22Rv1 (cell line): Measurements from ENCODE around the gene SLC1A7.

Experiments
- H3K27ac ChIP-seq: fragments of 450-650 bp; 2 replicates; pipeline ENCODE4 v1.5.1; 2017
- ZFX ChIP-seq: fragments of 450-650 bp; IDR thresholded peaks from 2 replicates; pipeline ENCODE4 v1.6.1; 2017; ENCODE audit warnings: antibody characterized with exemption, borderline replicate concordance
- TF ChIP-seq, protein P1 (sequence below): fragments of 450-650 bp; IDR thresholded peaks from 2 replicates; pipeline ENCODE4 v1.5.1; 2017; ENCODE audit warnings: mild to moderate bottlenecking

Gene SLC1A7

DNA sequence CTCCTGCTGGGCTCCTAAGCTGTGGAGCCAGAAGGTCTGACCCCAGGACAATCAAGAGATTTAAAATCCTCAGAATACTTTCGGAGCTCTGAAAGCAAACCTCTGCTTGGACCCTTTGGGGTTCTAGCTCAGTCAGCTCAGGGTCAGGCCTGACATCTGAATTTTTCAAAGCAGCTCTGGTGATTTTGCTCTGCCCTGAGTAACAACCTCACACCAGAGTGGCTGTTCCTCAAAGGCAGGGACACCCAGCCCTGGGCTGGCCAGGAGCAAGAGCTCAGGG lies 11.9 kb downstream of the SLC1A7 start:
- TF ChIP-seq, protein P1, sequence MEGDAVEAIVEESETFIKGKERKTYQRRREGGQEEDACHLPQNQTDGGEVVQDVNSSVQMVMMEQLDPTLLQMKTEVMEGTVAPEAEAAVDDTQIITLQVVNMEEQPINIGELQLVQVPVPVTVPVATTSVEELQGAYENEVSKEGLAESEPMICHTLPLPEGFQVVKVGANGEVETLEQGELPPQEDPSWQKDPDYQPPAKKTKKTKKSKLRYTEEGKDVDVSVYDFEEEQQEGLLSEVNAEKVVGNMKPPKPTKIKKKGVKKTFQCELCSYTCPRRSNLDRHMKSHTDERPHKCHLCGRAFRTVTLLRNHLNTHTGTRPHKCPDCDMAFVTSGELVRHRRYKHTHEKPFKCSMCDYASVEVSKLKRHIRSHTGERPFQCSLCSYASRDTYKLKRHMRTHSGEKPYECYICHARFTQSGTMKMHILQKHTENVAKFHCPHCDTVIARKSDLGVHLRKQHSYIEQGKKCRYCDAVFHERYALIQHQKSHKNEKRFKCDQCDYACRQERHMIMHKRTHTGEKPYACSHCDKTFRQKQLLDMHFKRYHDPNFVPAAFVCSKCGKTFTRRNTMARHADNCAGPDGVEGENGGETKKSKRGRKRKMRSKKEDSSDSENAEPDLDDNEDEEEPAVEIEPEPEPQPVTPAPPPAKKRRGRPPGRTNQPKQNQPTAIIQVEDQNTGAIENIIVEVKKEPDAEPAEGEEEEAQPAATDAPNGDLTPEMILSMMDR, result no peak
- TF ChIP-seq ZFX, result no peak
- no peak overlapping the region for H3K27ac ChIP-seq

DNA sequence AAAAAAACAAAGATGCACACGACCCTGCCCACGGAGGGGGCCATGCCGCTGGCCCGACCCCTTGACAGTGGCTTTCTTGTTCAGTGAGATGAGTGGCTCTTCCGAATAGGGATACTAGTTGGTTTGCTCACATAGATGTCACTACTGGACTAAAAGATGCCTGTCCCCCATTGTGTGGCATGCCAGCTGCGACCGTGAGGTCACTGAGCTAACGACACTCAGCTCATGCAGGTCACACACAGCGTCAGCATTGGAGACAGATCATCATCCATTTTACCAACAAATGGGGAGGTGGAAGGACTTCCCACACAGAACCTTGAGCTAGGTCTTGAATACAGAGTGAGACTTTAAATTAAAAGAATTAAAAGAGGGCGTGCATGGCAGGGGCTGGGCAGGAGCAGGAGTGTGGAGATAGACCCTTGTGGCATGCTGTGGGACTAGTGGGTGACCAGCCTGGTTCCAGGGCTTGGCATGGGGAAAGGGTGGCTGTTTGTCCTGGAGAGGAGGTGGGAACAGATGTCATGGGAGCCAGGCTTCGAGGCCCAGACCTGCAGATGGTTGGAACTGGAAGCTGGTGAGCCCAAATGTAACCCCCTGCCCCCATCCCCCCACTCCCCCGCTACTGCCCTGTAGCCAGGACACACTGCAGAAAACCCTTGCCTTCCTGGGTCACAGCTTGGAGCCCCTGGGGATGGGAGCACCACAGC lies 12.4 kb downstream of the SLC1A7 start:
- no peak for TF ChIP-seq ZFX
- TF ChIP-seq, protein P1, result no peak
- no peak overlapping the region for H3K27ac ChIP-seq

DNA sequence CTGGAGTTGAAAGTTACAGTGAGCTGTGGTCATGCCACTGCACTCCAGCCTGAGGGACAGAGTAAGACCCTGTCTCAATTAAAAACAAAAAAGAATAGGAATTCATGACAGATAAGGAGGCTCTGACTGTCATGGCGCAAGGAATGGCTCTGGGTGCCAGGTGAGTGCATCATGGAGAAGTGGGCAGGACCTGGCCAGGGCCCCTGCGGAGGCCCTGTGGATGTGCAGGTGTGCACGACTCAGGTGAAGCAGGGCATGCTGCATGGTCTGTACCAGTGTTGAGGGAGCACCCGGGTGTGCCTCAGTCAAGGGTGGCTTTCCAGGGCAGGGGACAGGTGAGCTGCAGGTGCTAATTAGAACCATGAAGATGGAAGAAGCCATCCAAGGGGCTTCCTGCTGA lies 14.0 kb downstream of the SLC1A7 start:
- H3K27ac ChIP-seq, result no peak overlapping the region
- TF ChIP-seq, protein P1, result no peak
- TF ChIP-seq ZFX, result no peak

DNA sequence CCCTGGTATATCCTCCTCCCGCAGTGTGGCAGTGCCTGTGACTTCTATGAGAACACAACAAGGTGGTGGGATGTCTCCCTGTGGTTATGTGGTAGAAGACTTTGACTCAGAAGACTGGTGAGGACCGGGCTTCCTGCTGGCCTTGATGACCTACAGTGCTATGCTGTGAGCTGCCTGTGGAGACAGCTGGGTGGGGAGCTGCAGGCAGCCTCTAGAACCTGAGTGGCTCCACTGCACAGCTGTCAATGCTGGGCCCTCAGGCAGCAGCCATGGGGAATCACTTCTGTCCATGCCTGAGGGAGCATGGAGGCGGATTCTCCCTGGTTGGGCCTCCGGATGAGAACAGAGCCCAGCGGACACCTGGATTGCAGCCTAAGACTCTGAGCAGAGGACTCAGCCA lies 14.9 kb downstream of the SLC1A7 start:
- H3K27ac ChIP-seq, result no peak overlapping the region
- TF ChIP-seq, protein P1, result no peak
- TF ChIP-seq ZFX, result no peak

DNA sequence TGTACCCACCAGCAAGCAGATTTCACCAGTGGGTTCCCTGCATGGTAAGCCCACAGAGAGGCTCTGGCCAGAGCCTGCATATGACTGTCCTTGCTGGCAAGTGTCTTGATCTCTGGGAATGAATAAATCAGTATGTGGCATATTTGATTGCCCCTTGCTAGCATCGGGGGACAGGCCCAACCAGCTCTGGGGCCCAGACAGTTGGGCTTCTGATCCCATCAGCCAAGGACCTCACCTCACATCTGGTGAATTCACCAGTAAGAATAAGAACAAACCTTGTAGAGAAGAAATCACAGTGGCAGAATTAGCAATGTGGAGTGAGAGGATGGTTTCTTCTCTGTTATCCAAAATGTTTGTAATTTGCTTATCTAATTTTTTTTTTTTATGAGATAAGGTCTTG lies 15.9 kb downstream of the SLC1A7 start:
- TF ChIP-seq, protein P1, result no peak
- no peak for TF ChIP-seq ZFX
- H3K27ac ChIP-seq, result no peak overlapping the region

DNA sequence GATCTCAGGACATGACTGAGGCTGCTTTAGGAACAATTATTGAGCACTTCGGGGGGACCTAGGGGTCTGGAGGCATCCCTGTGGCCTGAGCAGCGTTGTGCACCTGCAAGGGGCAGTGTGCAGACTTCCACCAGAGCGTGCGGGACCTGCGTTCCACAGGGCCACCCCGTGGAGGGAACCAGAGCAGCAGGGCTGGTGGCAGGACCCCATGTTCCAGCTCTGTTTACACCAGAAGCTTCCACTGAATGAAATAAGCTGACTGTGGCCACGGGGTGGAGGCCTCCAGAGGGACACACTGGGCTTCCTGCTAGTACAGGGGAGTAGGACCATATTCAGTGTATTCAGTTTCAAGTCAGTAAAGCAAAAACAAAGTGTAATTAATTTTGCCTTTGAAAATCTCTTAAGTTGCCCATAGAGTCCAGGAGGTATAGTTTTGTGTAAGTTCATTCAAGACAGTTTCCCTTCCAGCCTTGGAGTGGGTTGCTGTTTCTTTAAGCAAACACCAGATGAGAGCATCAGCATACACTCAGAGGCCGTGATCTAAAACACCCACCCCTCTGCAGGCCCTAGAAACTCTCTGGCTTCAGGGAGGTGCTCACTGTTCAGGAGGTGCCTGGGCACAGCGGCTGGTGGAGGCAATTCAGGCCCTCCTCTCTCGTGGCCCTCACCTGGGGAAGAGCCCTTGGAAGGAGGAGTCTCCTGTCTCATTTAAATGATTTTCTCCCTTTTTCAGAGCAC lies 16.6 kb downstream of the SLC1A7 start:
- TF ChIP-seq, protein P1, result no peak
- TF ChIP-seq ZFX, result no peak
- no peak overlapping the region for H3K27ac ChIP-seq

DNA sequence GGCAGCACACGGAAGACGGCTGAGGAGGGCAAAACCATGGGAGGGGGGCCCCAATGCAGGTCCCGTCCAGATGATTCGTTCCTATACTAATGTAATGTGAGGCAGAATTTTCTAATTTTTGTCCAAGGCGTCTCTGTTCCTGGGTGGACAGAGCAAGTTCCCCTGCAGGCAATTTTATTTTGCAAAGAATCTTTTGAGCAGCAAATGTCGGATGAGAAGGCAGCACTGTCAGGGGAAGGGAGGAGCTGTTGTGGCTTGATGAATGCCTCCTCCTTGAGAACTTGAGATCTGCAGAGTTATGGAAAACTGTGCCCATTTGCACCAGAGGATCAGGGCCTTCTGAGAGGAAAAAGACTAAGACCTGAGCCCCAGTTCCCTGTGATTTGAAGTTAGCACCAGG lies 17.3 kb downstream of the SLC1A7 start:
- no peak overlapping the region for H3K27ac ChIP-seq
- no peak for TF ChIP-seq ZFX
- TF ChIP-seq, protein P1, result no peak
